ENCODE measurements around the gene PSMA3. TPM values are rescaled to one million over a fixed set of nuclear protein-coding genes. Genes with fewer than 3 reads are reported as not detected.

Gene PSMA3
- total and polyA plus RNA-seq, 2 experiments from 2014 or later = 54.0 to 183 TPM

DNA sequence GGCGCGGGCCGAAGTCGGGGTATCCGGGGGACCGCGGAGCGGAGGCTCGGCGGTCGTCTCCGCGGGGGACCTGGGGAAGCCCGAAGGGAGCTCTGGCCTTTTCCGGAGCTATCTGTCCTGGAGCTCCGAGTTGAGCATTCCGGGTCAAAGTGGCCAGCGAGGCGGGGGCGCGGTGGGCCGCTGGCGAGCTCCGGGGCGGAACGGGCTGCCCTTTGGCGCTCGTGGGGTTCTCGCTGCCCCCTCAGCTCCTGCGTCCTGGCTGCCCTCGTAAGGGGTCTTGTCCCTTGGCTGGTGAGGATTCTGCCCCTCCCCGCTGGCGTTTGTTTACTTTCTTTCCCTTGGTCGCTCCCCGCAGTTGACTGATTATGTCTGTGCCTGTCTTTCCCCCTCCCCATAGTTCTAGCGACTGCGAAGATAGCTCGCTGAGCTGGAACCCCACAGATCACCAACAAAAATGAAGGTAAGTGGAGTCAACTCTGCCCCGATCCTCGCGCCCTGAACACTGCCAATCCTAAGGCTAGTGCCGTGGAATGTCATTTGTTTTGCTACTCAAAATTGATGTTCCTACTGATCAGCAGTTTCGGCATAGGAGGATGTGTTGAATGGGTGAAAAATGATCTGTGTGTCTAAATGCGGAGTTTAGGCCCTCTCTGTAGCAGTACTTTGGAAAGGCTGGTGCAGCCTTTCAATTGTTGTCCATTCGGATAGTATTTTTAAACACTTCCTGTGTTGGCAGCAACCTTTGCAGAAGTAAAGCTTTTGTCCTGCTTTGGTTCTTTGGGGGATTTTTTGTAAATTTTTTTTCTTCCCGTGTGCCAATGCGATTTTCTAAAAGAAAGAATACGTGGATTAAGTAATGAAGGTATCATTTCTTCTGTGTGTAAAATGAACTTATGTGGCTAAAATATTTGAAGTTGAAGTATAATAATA is 55.0 kb downstream of the PSMA3 start:
- Histone ChIP-seq H3K9me3 (ENCODE audit: low read depth) (no peaks in the 10 kb centered on the region), H3K79me2 (ENCODE audit: insufficient read depth) (peaks cover 83% of the 10 kb centered on the region)
- peak; percentile 51 for DNase-seq

DNA sequence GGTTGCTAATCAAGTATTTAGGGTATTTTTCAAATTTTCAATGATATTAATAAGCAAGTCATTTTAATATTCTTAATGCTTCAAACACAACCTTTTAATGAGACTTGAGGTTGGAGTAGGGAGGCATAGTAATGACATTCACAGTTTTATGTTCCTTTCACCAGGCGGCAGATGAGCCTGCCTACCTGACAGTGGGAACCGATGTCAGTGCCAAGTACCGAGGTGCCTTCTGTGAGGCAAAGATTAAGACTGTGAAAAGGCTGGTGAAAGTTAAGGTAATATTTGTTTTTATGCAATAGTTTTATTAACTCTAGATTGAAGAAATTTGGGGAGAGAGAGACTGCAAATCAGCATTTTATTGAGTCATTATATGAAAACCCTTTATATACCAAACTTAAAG is 56.8 kb downstream of the PSMA3 start:
- Histone ChIP-seq H3K9ac (no peak overlapping the region), H3K27ac (no peak overlapping the region), H3F3A (ENCODE audit: insufficient read depth) (peaks cover 15% of the 10 kb centered on the region), H3K4me1 (ENCODE audit: insufficient read depth) (peaks cover 19% of the 10 kb centered on the region), H3K36me3 (ENCODE audit: low read depth) (peaks cover 26% of the 10 kb centered on the region), H3K27me3 (replicated peaks; ENCODE audit: insufficient read depth) (no peaks in the 10 kb centered on the region), H3K4me3 (no peak overlapping the region), H3K9me2 (ENCODE audit: insufficient read depth) (no peaks in the 10 kb centered on the region), H3K4me2 (ENCODE audit: unreplicated experiment) (no peak overlapping the region), H4K20me1 (ENCODE audit: insufficient read depth) (no peaks in the 10 kb centered on the region), H3K79me2 (ENCODE audit: insufficient read depth) (peaks cover 81% of the 10 kb centered on the region), H3K9me3 (ENCODE audit: low read depth) (no peaks in the 10 kb centered on the region), H2AFZ (no peak overlapping the region)
- WGBS, 2 experiments (ENCODE audit: low coverage in 1 of 2, low lambda C conversion rate in 2 of 2, missing lambda C conversion rate in 2 of 2) = 84 to 85% methylated on average over 3 of the region's 3 CpGs
- no peak for DNase-seq
- TF ChIP-seq EZH2phosphoT487 (IDR thresholded peaks at IDR 0.05; ENCODE audit: insufficient read depth, low read depth) (no peak), EZH2 (IDR thresholded peaks at IDR 0.05; ENCODE audit: insufficient read depth, poor library complexity, severe bottlenecking) (no peak)
- in situ Hi-C loops (cut with MboI) = no loop called here

More for the DNA sequence above, 55.0 kb downstream of the PSMA3 start:
- WGBS, 2 experiments (ENCODE audit: low coverage in 1 of 2, low lambda C conversion rate in 2 of 2, missing lambda C conversion rate in 2 of 2) = 2 to 5% methylated on average over 37 to 40 of the region's 48 CpGs
- peaks cover 18% of the 10 kb centered on the region for H3F3A ChIP-seq (ENCODE audit: insufficient read depth)
- TF ChIP-seq EZH2phosphoT487 (IDR thresholded peaks at IDR 0.05; ENCODE audit: insufficient read depth, low read depth) (no peak), EZH2 (IDR thresholded peaks at IDR 0.05; ENCODE audit: insufficient read depth, poor library complexity, severe bottlenecking) (no peak)
- peak overlapping the region; percentile 80 for H3K9ac ChIP-seq
- H3K27me3 ChIP-seq (replicated peaks; ENCODE audit: insufficient read depth) = no peaks in the 10 kb centered on the region
- in situ Hi-C loops (cut with MboI) = no loop called here
- peak overlapping the region; percentile 90 for H2AFZ ChIP-seq
- H3K4me3 ChIP-seq = peak overlapping the region; percentile 90
- peaks cover 12% of the 10 kb centered on the region for H3K36me3 ChIP-seq (ENCODE audit: low read depth)
- H3K27ac ChIP-seq = peak overlapping the region; percentile 55
- H3K4me2 ChIP-seq (ENCODE audit: unreplicated experiment) = peak overlapping the region; percentile 94
- no peaks in the 10 kb centered on the region for H3K9me2 ChIP-seq (ENCODE audit: insufficient read depth)
- 0 out of 2 replicates have a peak, but pooled peaks cover 6% of the 10 kb centered on the region for H4K20me1 ChIP-seq (ENCODE audit: insufficient read depth)
- peaks cover 17% of the 10 kb centered on the region; the same call in 1 of the 2 replicates for H3K4me1 ChIP-seq (ENCODE audit: insufficient read depth)

DNA sequence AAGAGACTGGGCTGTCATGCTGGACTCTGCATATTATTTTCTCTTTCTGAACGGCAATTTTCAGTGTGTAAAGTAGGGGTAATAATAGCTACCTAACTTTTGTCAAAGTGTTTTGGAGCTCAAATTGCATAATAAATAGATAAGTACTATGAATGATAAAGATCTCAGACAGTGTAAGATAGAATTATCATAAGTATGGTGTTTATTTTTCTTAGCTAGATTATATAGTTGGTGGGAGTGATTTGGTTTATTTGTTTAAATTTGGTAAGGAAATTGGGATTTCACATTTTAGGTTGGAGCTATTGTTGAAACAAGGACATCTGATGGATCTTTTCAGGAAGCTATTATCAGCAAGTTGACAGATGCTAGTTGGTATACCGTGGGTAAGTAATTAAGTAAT is 61.1 kb downstream of the PSMA3 start:
- in situ Hi-C loops (cut with MboI) = no loop called here
- no peak for DNase-seq
- Histone ChIP-seq H3K27me3 (replicated peaks; ENCODE audit: insufficient read depth) (no peaks in the 10 kb centered on the region), H3K4me2 (ENCODE audit: unreplicated experiment) (no peak overlapping the region), H3K36me3 (ENCODE audit: low read depth) (peaks cover 39% of the 10 kb centered on the region), H4K20me1 (ENCODE audit: insufficient read depth) (no peaks in the 10 kb centered on the region), H3K79me2 (ENCODE audit: insufficient read depth) (peaks cover 82% of the 10 kb centered on the region), H3K9me2 (ENCODE audit: insufficient read depth) (no peaks in the 10 kb centered on the region), H3K9ac (no peak overlapping the region), H3K27ac (no peak overlapping the region), H3K9me3 (ENCODE audit: low read depth) (no peaks in the 10 kb centered on the region), H3F3A (ENCODE audit: insufficient read depth) (0 out of 2 replicates have a peak, but pooled peaks cover 4% of the 10 kb centered on the region), H3K4me1 (ENCODE audit: insufficient read depth) (peaks cover 9% of the 10 kb centered on the region), H3K4me3 (no peak overlapping the region), H2AFZ (no peak overlapping the region)
- WGBS, 2 experiments (ENCODE audit: low coverage in 1 of 2, low lambda C conversion rate in 2 of 2, missing lambda C conversion rate in 2 of 2) = 32 to 39% methylated on average over 2 of the region's 2 CpGs
- TF ChIP-seq EZH2 (IDR thresholded peaks at IDR 0.05; ENCODE audit: insufficient read depth, poor library complexity, severe bottlenecking) (no peak), EZH2phosphoT487 (IDR thresholded peaks at IDR 0.05; ENCODE audit: insufficient read depth, low read depth) (no peak)

DNA sequence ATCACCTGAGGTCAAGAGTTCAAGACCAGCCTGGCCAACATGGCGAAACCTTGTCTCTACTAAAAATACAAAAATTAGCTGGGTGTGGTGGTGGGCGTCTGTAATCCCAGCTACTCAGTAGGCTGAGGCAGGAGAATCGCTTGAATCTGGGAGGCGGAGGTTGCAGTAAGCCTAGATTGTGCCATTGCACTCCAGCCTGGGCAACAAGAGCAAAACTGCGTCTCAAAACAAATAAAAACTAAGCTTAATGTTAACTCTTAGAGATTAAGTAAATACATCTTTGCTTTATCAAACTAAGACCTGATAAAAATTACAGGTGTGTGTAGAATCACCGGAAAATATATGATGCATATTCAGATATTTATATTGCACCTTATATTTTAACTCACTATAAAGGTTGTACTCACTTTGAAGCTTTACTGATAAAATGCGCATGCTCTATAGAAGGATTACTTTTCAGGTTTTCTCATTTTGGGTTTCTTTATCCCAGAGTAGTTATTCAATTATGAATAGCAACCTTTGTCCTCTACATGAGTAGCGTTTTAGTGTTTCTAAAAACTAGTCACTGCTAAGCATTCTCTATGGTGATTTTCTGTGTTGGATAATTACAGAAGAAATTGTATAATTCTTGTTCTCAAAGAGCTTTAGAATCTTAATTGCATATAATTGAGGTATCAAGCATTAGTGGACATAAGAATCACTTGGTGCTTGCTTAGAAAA is 63.1 kb downstream of the PSMA3 start:
- no peak for TF ChIP-seq EZH2phosphoT487 (IDR thresholded peaks at IDR 0.05; ENCODE audit: insufficient read depth, low read depth)
- no peak for DNase-seq
- Histone ChIP-seq H3K9ac (no peak overlapping the region), H3F3A (ENCODE audit: insufficient read depth) (0 out of 2 replicates have a peak, but pooled peaks cover 4% of the 10 kb centered on the region), H4K20me1 (ENCODE audit: insufficient read depth) (no peaks in the 10 kb centered on the region), H3K36me3 (ENCODE audit: low read depth) (peaks cover 45% of the 10 kb centered on the region), H3K79me2 (ENCODE audit: insufficient read depth) (peaks cover 63% of the 10 kb centered on the region), H3K4me1 (ENCODE audit: insufficient read depth) (peaks cover 7% of the 10 kb centered on the region; the same call in 1 of the 2 replicates), H3K27me3 (replicated peaks; ENCODE audit: insufficient read depth) (no peaks in the 10 kb centered on the region), H3K27ac (no peak overlapping the region), H3K9me2 (ENCODE audit: insufficient read depth) (no peaks in the 10 kb centered on the region), H3K9me3 (ENCODE audit: low read depth) (no peaks in the 10 kb centered on the region), H3K4me3 (no peak overlapping the region), H3K4me2 (ENCODE audit: unreplicated experiment) (no peak overlapping the region), H2AFZ (no peak overlapping the region)
- 96 to 99% methylated on average over 8 of the region's 8 CpGs for WGBS, 2 experiments (ENCODE audit: low coverage in 1 of 2, low lambda C conversion rate in 2 of 2, missing lambda C conversion rate in 2 of 2)
- in situ Hi-C loops (cut with MboI) = no loop called here

All from GM23248 (cell line).